GM19239 (cell line): ENCODE data around the gene HMOX1.
A peak's percentile ranks its signal among the peaks of the same experiment; 100 is the strongest.
"Not testable (repeated sequence)": the region's sequence is repeated elsewhere in the genome, so short reads cannot be mapped to it uniquely, and the experiment has no call there.

ENCODE experiments used
- DNase-seq: peaks from one replicate; pipeline ENCODE4 v3.0.0; 2011; ENCODE audit warnings: low spot score; ENCODE audit not compliant: insufficient read length
- FAIRE-seq: peaks from 2 replicates; lab custom pipeline; 2011; peaks lifted over from hg19 to GRCh38; lab: Jason Lieb, UNC

The HMOX1 gene

GRCh38 chr22:35377735-35378134 is 3.2 kb upstream of the HMOX1 start:
- FAIRE-seq (no peak), DNase-seq (no peak)

GRCh38 chr22:35378621-35379020 is 2.3 kb upstream of the HMOX1 start:
- FAIRE-seq = no peak
- no peak for DNase-seq

- no peak for DNase-seq
- no peak for FAIRE-seq
Observed at GRCh38 chr22:35379146-35379993, 1.5 kb upstream of the HMOX1 start.

- no peak for DNase-seq
- no peak for FAIRE-seq
Observed at GRCh38 chr22:35380013-35380412, 883 bp upstream of the HMOX1 start.

GRCh38 chr22:35381424-35382009 is 621 bp downstream of the HMOX1 start:
- DNase-seq = no peak
- FAIRE-seq = peak; percentile 61

GRCh38 chr22:35383679-35384071 is 2.8 kb downstream of the HMOX1 start:
- FAIRE-seq = no peak
- no peak for DNase-seq

GRCh38 chr22:35384527-35384926 is 3.6 kb downstream of the HMOX1 start:
- FAIRE-seq (no peak), DNase-seq (no peak)

GRCh38 chr22:35384975-35385588 is 4.2 kb downstream of the HMOX1 start:
- DNase-seq = no peak
- FAIRE-seq = no peak

GRCh38 chr22:35386670-35387288 is 5.9 kb downstream of the HMOX1 start:
- DNase-seq = no peak
- no peak for FAIRE-seq

- no peak for DNase-seq
- no peak for FAIRE-seq
Observed at GRCh38 chr22:35390933-35391332, 10.0 kb downstream of the HMOX1 start.

GRCh38 chr22:35392357-35392756 is 11.5 kb downstream of the HMOX1 start:
- no peak for FAIRE-seq

GRCh38 chr22:35393116-35394010 is 12.5 kb downstream of the HMOX1 start:
- DNase-seq (no peak), FAIRE-seq (no peak)

More at GRCh38 chr22:35392357-35392756, 11.5 kb downstream of the HMOX1 start:
- no peak for DNase-seq

GRCh38 chr22:35394011-35394312 is 13.1 kb downstream of the HMOX1 start:
- no peak for DNase-seq
- no peak for FAIRE-seq

- DNase-seq = no peak
- no peak for FAIRE-seq
Observed at GRCh38 chr22:35394810-35395563, 14.1 kb downstream of the HMOX1 start.

GRCh38 chr22:35396622-35397021 is 15.7 kb downstream of the HMOX1 start:
- FAIRE-seq, DNase-seq: not testable (repeated sequence)

GRCh38 chr22:35397095-35397904 is 16.4 kb downstream of the HMOX1 start:
- no peak for DNase-seq
- no peak for FAIRE-seq

- no peak for FAIRE-seq
- no peak for DNase-seq
Observed at GRCh38 chr22:35398591-35398973, 17.7 kb downstream of the HMOX1 start.

GRCh38 chr22:35399114-35399677 is 18.3 kb downstream of the HMOX1 start:
- FAIRE-seq = peak; percentile 48
- DNase-seq = no peak
